GM23338 (cell line): ENCODE results near the gene SOD2. TPM values are rescaled to one million over a fixed set of nuclear protein-coding genes. Genes with fewer than 3 reads are reported as not detected.
A peak's percentile ranks its signal among the peaks of the same experiment; 100 is the strongest.

Experiments
- ATAC-seq: fragments of 200-7000 bp; cut with Tn5 transposase; 3 replicates; pipeline ENCODE4 v1.9.1; 2020
- DNase-seq: peaks from one replicate; pipeline ENCODE4 v3.0.0-alpha.2; 2015; ENCODE audit warnings: low spot score
- H2AFZ ChIP-seq: fragments of 200-600 bp; sonication (generic); 2 replicates; pipeline ENCODE4 v1.8.0; 2016; ENCODE audit warnings: antibody characterized with exemption, mild to moderate bottlenecking, moderate library complexity
- H3F3A ChIP-seq: fragments of 200-600 bp; sonication (generic); replicated peaks from 2 replicates; pipeline ENCODE4 v1.8.0; 2017; ENCODE audit warnings: antibody characterized with exemption, mixed run types, low read depth
- H3K27ac ChIP-seq: fragments of 200-600 bp; sonication (generic); 2 replicates; pipeline ENCODE4 v1.6.1; 2016; ENCODE audit warnings: low read depth
- H3K27me3 ChIP-seq: fragments of 200-600 bp; sonication (generic); 2 replicates; pipeline ENCODE4 v1.8.0; 2016; ENCODE audit warnings: mild to moderate bottlenecking, mixed run types, moderate library complexity; ENCODE audit not compliant: insufficient read depth
- H3K36me3 ChIP-seq: fragments of 200-600 bp; sonication (generic); 2 replicates; pipeline ENCODE4 v1.8.0; 2016; ENCODE audit warnings: mild to moderate bottlenecking; ENCODE audit not compliant: insufficient read depth
- H3K4me1 ChIP-seq: fragments of 200-600 bp; sonication (generic); 2 replicates; pipeline ENCODE4 v1.8.0; 2016; ENCODE audit warnings: mild to moderate bottlenecking, moderate library complexity; ENCODE audit not compliant: insufficient read depth
- H3K4me2 ChIP-seq: fragments of 200-600 bp; sonication (generic); 2 replicates; pipeline ENCODE4 v1.7.1; 2017; ENCODE audit warnings: mixed run types
- H3K4me3 ChIP-seq: fragments of 200-600 bp; sonication (generic); 2 replicates; pipeline ENCODE4 v1.6.1; 2016; ENCODE audit warnings: mixed run types
- H3K79me2 ChIP-seq: fragments of 200-600 bp; sonication (generic); replicated peaks from 2 replicates; pipeline ENCODE4 v1.8.0; 2017; ENCODE audit warnings: mild to moderate bottlenecking; ENCODE audit not compliant: insufficient read depth
- H3K9me2 ChIP-seq: fragments of 200-600 bp; sonication (generic); 2 replicates; pipeline ENCODE4 v1.8.0; 2017; ENCODE audit not compliant: insufficient read depth
- H4K20me1 ChIP-seq: fragments of 200-600 bp; sonication (generic); replicated peaks from 2 replicates; pipeline ENCODE4 v1.8.0; 2017; ENCODE audit warnings: mild to moderate bottlenecking; ENCODE audit not compliant: insufficient read depth
- H3K27ac Mint-ChIP-seq: 2 replicates; pipeline ENCODE4 v1.8.0; 2020; ENCODE audit warnings: inconsistent platforms, mild to moderate bottlenecking, moderate library complexity, mixed read lengths
- H3K27me3 Mint-ChIP-seq: 3 replicates; pipeline ENCODE4 v1.8.0; 2022; ENCODE audit warnings: low read depth, mild to moderate bottlenecking, moderate library complexity, mixed read lengths, inconsistent platforms; ENCODE audit not compliant: insufficient read depth, poor library complexity
- H3K36me3 Mint-ChIP-seq: 3 replicates; pipeline ENCODE4 v1.8.0; 2021; ENCODE audit warnings: low read depth, mild to moderate bottlenecking, inconsistent platforms, moderate library complexity, mixed read lengths
- H3K4me1 Mint-ChIP-seq: 3 replicates; pipeline ENCODE4 v1.8.0; 2020; ENCODE audit warnings: mild to moderate bottlenecking, inconsistent platforms, mixed read lengths
- H3K4me3 Mint-ChIP-seq: 3 replicates; pipeline ENCODE4 v1.8.0; 2021; ENCODE audit warnings: moderate library complexity, mild to moderate bottlenecking, inconsistent platforms, mixed read lengths
- H3K9me3 Mint-ChIP-seq: 3 replicates; pipeline ENCODE4 v1.8.0; 2020; ENCODE audit warnings: moderate library complexity, mild to moderate bottlenecking, inconsistent platforms, mixed read lengths
- CREB1 ChIP-seq: fragments of 250-450 bp; sonication (Bioruptor Pico); IDR thresholded peaks from 2 replicates; pipeline ENCODE4 v1.5.0; 2020; ENCODE audit warnings: low read depth, mild to moderate bottlenecking, moderate library complexity
- EZH2 ChIP-seq: fragments of 200-600 bp; sonication (generic); IDR thresholded peaks from one replicate; pipeline ENCODE4 v1.8.0; 2017; ENCODE audit warnings: antibody characterized with exemption, mild to moderate bottlenecking, low read depth; ENCODE audit not compliant: unreplicated experiment
- EZH2phosphoT487 ChIP-seq: fragments of 200-600 bp; sonication (generic); IDR thresholded peaks from one replicate; pipeline ENCODE4 v1.8.1; 2018; ENCODE audit warnings: antibody characterized with exemption; ENCODE audit not compliant: unreplicated experiment
- JUNB ChIP-seq: IDR thresholded peaks from one replicate; pipeline ENCODE4 v1.6.1; 2016; ENCODE audit warnings: antibody characterized with exemption; ENCODE audit not compliant: unreplicated experiment
- NANOG ChIP-seq: IDR thresholded peaks from 2 replicates; pipeline ENCODE4 v1.6.1; 2016; ENCODE audit warnings: antibody characterized with exemption, borderline replicate concordance
- POLR2AphosphoS5 ChIP-seq: IDR thresholded peaks from 2 replicates; pipeline ENCODE4 v1.6.1; 2016; ENCODE audit warnings: antibody characterized with exemption, low read depth
- STAT1 ChIP-seq: IDR thresholded peaks from one replicate; pipeline ENCODE4 v1.6.1; 2016; ENCODE audit warnings: antibody characterized with exemption; ENCODE audit not compliant: unreplicated experiment
- ZNF114 ChIP-seq: fragments of 250-450 bp; sonication (Bioruptor Pico); IDR thresholded peaks from 2 replicates; pipeline ENCODE4 v1.5.0; 2020; ENCODE audit warnings: mild to moderate bottlenecking, moderate library complexity
- polyA plus RNA-seq: library from polyadenylated mRNA; unstranded; fragments of >200 nt; fragmentation: Nextera tagmentation; extraction: Ambion mirVana; gene quantifications from 2 replicates; pipeline ENCODE4 v1.2.1, GENCODE V29; 2016
- total RNA-seq: library from RNA; depleted of rRNA; stranded (reverse); fragments of >200 nt; shearing (Covaris generic); gene quantifications from 2 replicates; pipeline ENCODE4 v1.2.3, GENCODE V29; 2014
- TF ChIP-seq, protein P1 (sequence below), 2 experiments: fragments of 200-600 bp in 1 of 2; sonication (generic) in 1 of 2; conservative IDR thresholded peaks; 2 replicates each; pipeline versions ENCODE4 v1.5.1 to v1.6.1; 2016 to 2017; ENCODE audit warnings: antibody characterized with exemption in 2 of 2, low read depth in 2 of 2, mild to moderate bottlenecking in 2 of 2, moderate library complexity in 1 of 2
- TF ChIP-seq, protein P2 (sequence below): IDR thresholded peaks from one replicate; pipeline ENCODE4 v1.6.1; 2018; ENCODE audit warnings: antibody characterized with exemption; ENCODE audit not compliant: unreplicated experiment
- TF ChIP-seq, protein P3 (sequence below): IDR thresholded peaks from 2 replicates; pipeline ENCODE4 v1.6.1; 2016; ENCODE audit warnings: antibody characterized with exemption

Gene SOD2
- total and polyA plus RNA-seq, 2 experiments from 2014 or later, result 44.1 to 73.0 TPM

DNA sequence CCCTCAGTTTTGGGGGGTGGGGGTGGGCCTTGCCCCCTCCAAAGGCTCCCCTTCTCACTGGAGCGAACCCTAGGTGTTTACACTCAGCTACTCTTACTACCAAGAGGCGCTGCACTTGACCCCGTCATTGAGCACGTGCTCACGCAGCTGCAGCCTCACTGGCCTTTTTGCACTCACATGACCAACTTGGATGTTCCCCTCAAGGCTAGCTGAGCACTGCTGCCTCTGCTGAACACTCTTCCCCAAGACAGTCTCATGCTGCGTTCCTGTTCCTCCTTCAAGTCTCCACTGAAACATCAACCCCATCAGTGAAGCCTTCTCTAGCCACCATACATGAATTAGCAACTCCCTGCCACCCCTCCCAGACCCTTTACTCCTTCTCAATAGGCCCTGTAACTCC lies 4.0 kb downstream of the SOD2 start (continued):
- TF ChIP-seq, protein P1, sequence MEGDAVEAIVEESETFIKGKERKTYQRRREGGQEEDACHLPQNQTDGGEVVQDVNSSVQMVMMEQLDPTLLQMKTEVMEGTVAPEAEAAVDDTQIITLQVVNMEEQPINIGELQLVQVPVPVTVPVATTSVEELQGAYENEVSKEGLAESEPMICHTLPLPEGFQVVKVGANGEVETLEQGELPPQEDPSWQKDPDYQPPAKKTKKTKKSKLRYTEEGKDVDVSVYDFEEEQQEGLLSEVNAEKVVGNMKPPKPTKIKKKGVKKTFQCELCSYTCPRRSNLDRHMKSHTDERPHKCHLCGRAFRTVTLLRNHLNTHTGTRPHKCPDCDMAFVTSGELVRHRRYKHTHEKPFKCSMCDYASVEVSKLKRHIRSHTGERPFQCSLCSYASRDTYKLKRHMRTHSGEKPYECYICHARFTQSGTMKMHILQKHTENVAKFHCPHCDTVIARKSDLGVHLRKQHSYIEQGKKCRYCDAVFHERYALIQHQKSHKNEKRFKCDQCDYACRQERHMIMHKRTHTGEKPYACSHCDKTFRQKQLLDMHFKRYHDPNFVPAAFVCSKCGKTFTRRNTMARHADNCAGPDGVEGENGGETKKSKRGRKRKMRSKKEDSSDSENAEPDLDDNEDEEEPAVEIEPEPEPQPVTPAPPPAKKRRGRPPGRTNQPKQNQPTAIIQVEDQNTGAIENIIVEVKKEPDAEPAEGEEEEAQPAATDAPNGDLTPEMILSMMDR (conservative IDR thresholded peaks at IDR 0.05; ENCODE audit: low read depth in 2 of 2), result no peak
- TF ChIP-seq EZH2phosphoT487 (no peak), ZNF114 (CRISPR knock-in tag) (no peak), NANOG (no peak), JUNB (no peak), STAT1 (no peak), EZH2 (no peak)
- TF ChIP-seq, protein P2, sequence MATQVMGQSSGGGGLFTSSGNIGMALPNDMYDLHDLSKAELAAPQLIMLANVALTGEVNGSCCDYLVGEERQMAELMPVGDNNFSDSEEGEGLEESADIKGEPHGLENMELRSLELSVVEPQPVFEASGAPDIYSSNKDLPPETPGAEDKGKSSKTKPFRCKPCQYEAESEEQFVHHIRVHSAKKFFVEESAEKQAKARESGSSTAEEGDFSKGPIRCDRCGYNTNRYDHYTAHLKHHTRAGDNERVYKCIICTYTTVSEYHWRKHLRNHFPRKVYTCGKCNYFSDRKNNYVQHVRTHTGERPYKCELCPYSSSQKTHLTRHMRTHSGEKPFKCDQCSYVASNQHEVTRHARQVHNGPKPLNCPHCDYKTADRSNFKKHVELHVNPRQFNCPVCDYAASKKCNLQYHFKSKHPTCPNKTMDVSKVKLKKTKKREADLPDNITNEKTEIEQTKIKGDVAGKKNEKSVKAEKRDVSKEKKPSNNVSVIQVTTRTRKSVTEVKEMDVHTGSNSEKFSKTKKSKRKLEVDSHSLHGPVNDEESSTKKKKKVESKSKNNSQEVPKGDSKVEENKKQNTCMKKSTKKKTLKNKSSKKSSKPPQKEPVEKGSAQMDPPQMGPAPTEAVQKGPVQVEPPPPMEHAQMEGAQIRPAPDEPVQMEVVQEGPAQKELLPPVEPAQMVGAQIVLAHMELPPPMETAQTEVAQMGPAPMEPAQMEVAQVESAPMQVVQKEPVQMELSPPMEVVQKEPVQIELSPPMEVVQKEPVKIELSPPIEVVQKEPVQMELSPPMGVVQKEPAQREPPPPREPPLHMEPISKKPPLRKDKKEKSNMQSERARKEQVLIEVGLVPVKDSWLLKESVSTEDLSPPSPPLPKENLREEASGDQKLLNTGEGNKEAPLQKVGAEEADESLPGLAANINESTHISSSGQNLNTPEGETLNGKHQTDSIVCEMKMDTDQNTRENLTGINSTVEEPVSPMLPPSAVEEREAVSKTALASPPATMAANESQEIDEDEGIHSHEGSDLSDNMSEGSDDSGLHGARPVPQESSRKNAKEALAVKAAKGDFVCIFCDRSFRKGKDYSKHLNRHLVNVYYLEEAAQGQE, result no peak
- TF ChIP-seq, protein P3, sequence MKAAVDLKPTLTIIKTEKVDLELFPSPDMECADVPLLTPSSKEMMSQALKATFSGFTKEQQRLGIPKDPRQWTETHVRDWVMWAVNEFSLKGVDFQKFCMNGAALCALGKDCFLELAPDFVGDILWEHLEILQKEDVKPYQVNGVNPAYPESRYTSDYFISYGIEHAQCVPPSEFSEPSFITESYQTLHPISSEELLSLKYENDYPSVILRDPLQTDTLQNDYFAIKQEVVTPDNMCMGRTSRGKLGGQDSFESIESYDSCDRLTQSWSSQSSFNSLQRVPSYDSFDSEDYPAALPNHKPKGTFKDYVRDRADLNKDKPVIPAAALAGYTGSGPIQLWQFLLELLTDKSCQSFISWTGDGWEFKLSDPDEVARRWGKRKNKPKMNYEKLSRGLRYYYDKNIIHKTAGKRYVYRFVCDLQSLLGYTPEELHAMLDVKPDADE, result no peak

DNA sequence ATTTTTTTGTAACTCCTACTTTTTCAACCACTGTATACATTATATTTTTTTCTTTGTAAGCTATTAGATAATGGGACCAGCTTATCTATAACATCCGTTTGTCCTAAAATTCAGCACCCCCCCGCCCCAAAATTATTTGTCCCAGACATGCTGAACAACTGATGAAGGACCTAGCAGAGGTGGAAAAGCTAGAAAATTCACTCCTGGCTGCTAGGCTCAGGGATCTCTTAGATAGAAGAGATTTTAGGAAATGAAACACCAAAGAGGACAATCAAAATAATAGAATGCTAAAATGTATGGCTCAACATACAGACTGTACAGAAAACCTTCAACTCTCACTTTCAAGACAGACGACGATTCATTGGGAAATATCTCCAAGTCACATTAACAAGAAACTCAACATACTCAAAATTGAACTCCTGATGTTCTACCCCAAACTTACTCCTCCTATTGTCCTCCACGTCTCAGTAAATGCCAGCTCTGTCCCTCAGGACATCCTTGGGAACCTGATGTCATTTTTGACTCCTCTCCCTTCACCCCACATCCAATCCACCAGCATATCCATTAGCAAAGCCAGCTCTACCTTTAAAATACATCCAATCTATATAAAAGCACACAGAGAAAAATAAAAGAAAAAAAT lies 4.7 kb downstream of the SOD2 start:
- Histone ChIP-seq H3K79me2 (peaks cover 63% of the 10 kb centered on the region), H3K36me3 (peaks cover 23% of the 10 kb centered on the region), H3K27ac (no peak overlapping the region), H3K4me2 (no peak overlapping the region), H3K4me1 (peaks cover 11% of the 10 kb centered on the region; the same call in 1 of the 2 replicates), H3K4me3 (no peak overlapping the region), H2AFZ (no peak overlapping the region), H3F3A (0 out of 2 replicates have a peak, but pooled peaks cover 8% of the 10 kb centered on the region), H4K20me1 (peaks cover 24% of the 10 kb centered on the region), H3K9me2 (no peaks in the 10 kb centered on the region), H3K27me3 (no peaks in the 10 kb centered on the region)
- Mint-ChIP-seq H3K4me3 (no peak overlapping the region), H3K27ac (peak overlapping the region; percentile 51; the same call in 1 of the 2 replicates), H3K36me3 (peaks cover 54% of the 10 kb centered on the region), H3K27me3 (peaks cover 2% of the 10 kb centered on the region), H3K9me3 (no peaks in the 10 kb centered on the region), H3K4me1 (peaks cover 11% of the 10 kb centered on the region; the same call in 2 of the 3 replicates)
- DNase-seq (no peak), ATAC-seq (no peak)
- TF ChIP-seq, protein P3, result no peak
- TF ChIP-seq, protein P1 (conservative IDR thresholded peaks at IDR 0.05; ENCODE audit: low read depth in 2 of 2), result no peak
- TF ChIP-seq EZH2phosphoT487 (no peak), EZH2 (no peak), STAT1 (no peak), CREB1 (CRISPR knock-in tag) (no peak), NANOG (no peak), POLR2AphosphoS5 (no peak), JUNB (no peak)
- TF ChIP-seq, protein P2, result no peak
